HEK293T (cell line): ENCODE data around the gene ORMDL1.

ENCODE experiments used
- ARNT ChIP-seq: fragments of 450-650 bp; IDR thresholded peaks from 2 replicates; pipeline ENCODE4 v1.6.1; 2017; ENCODE audit warnings: mild to moderate bottlenecking
- CTBP1 ChIP-seq: fragments of 450-650 bp; IDR thresholded peaks from 2 replicates; pipeline ENCODE4 v1.6.1; 2016; ENCODE audit warnings: borderline replicate concordance
- FOXK2 ChIP-seq: fragments of 450-650 bp; IDR thresholded peaks from 2 replicates; pipeline ENCODE4 v1.6.1; 2016; ENCODE audit warnings: mild to moderate bottlenecking
- FOXM1 ChIP-seq: fragments of 450-650 bp; IDR thresholded peaks from 2 replicates; pipeline ENCODE4 v1.6.1; 2017; ENCODE audit warnings: mild to moderate bottlenecking, borderline replicate concordance
- HDGF ChIP-seq: fragments of 450-650 bp; IDR thresholded peaks from 2 replicates; pipeline ENCODE4 v1.6.1; 2017; ENCODE audit warnings: antibody characterized with exemption, borderline replicate concordance
- LEF1 ChIP-seq: fragments of 450-650 bp; IDR thresholded peaks from 2 replicates; pipeline ENCODE4 v1.6.1; 2017; ENCODE audit warnings: mild to moderate bottlenecking, borderline replicate concordance
- NFRKB ChIP-seq: fragments of 450-650 bp; IDR thresholded peaks from 2 replicates; pipeline ENCODE4 v1.6.1; 2016; ENCODE audit warnings: mild to moderate bottlenecking, moderate library complexity
- PKNOX1 ChIP-seq: fragments of 450-650 bp; IDR thresholded peaks from 2 replicates; pipeline ENCODE4 v1.6.1; 2016
- SP1 ChIP-seq: fragments of 450-650 bp; IDR thresholded peaks from 2 replicates; pipeline ENCODE4 v1.6.1; 2017
- ZNF384 ChIP-seq: fragments of 450-650 bp; IDR thresholded peaks from 2 replicates; pipeline ENCODE4 v1.6.1; 2016

GRCh38 chr2:189783927-189784867, at the start of gene ORMDL1, which contains the start of gene PMS1:
- TF ChIP-seq CTBP1 (peak; percentile 57; the same call in 1 of the 2 replicates), HDGF (no peak), PKNOX1 (peak; percentile 99), FOXM1 (no peak), NFRKB (no peak), FOXK2 (no peak), ARNT (no peak), ZNF384 (no peak), LEF1 (no peak; the same call in 1 of the 2 replicates), SP1 (no peak)
